Neural progenitor cell (in vitro differentiated cells): ENCODE measurements around the gene MSX2. TPM values are rescaled to one million over a fixed set of nuclear protein-coding genes. Genes with fewer than 3 reads are reported as not detected.

ENCODE experiments used
- DNase-seq: peaks from one replicate; pipeline ENCODE4 v3.0.0-alpha.2; 2016; ENCODE audit warnings: low spot score
- H2AFZ ChIP-seq: fragments of 200-600 bp; sonication (generic); replicated peaks from 2 replicates; pipeline ENCODE4 v1.6.1; 2016; ENCODE audit warnings: antibody characterized with exemption
- H3F3A ChIP-seq: fragments of 200-600 bp; sonication (generic); 2 replicates; pipeline ENCODE4 v1.6.1; 2016; ENCODE audit warnings: antibody characterized with exemption, low read depth
- H3K27ac ChIP-seq: fragments of 200-600 bp; sonication (generic); 2 replicates; pipeline ENCODE4 v1.5.1; 2016; ENCODE audit warnings: mild to moderate bottlenecking
- H3K27me3 ChIP-seq: fragments of 200-600 bp; sonication (generic); 2 replicates; pipeline ENCODE4 v1.6.1; 2016; ENCODE audit warnings: mild to moderate bottlenecking, moderate library complexity
- H3K36me3 ChIP-seq: fragments of 200-600 bp; sonication (generic); 2 replicates; pipeline ENCODE4 v1.5.1; 2016
- H3K4me1 ChIP-seq: fragments of 200-600 bp; sonication (generic); 2 replicates; pipeline ENCODE4 v1.6.1; 2016; ENCODE audit warnings: mixed run types
- H3K4me2 ChIP-seq: fragments of 200-600 bp; sonication (generic); 2 replicates; pipeline ENCODE4 v1.6.1; 2016
- H3K4me3 ChIP-seq: fragments of 200-600 bp; sonication (generic); 2 replicates; pipeline ENCODE4 v1.5.1; 2016
- H3K79me2 ChIP-seq: fragments of 200-600 bp; sonication (generic); 2 replicates; pipeline ENCODE4 v1.6.1; 2016; ENCODE audit warnings: low read depth
- H3K9ac ChIP-seq: fragments of 200-600 bp; sonication (generic); 2 replicates; pipeline ENCODE4 v1.6.1; 2016
- H3K9me3 ChIP-seq: fragments of 200-600 bp; sonication (generic); 2 replicates; pipeline ENCODE4 v1.5.1; 2016; ENCODE audit warnings: low read depth
- H4K20me1 ChIP-seq: fragments of 200-600 bp; sonication (generic); 2 replicates; pipeline ENCODE4 v1.6.1; 2016; ENCODE audit warnings: low read depth
- H3K27ac Mint-ChIP-seq: 3 replicates; pipeline ENCODE4 v1.8.0; 2021; ENCODE audit warnings: mixed read lengths
- H3K27me3 Mint-ChIP-seq: 2 replicates; pipeline ENCODE4 v1.8.0; 2022; ENCODE audit warnings: low read depth, mild to moderate bottlenecking, inconsistent platforms, moderate library complexity, mixed read lengths; ENCODE audit not compliant: insufficient read depth
- H3K36me3 Mint-ChIP-seq: 3 replicates; pipeline ENCODE4 v1.8.0; 2021; ENCODE audit warnings: mixed read lengths
- H3K4me1 Mint-ChIP-seq: 3 replicates; pipeline ENCODE4 v1.8.0; 2021; ENCODE audit warnings: mixed read lengths
- H3K4me3 Mint-ChIP-seq: 3 replicates; pipeline ENCODE4 v1.8.0; 2021; ENCODE audit warnings: mild to moderate bottlenecking, moderate library complexity, mixed read lengths
- H3K9me3 Mint-ChIP-seq: 3 replicates; pipeline ENCODE4 v1.8.0; 2020; ENCODE audit warnings: mixed read lengths
- CTCF ChIP-seq: fragments of 200-600 bp; sonication (generic); IDR thresholded peaks from 2 replicates; pipeline ENCODE4 v1.5.1; 2017; ENCODE audit warnings: antibody characterized with exemption, mild to moderate bottlenecking
- EZH2 ChIP-seq: fragments of 200-600 bp; sonication (generic); IDR thresholded peaks from 2 replicates; pipeline ENCODE4 v1.6.1; 2017; ENCODE audit warnings: antibody characterized with exemption, mild to moderate bottlenecking, moderate library complexity
- EZH2phosphoT487 ChIP-seq: fragments of 200-600 bp; sonication (generic); IDR thresholded peaks from 2 replicates; pipeline ENCODE4 v1.6.1; 2017; ENCODE audit warnings: antibody characterized with exemption
- total RNA-seq: library from RNA; depleted of rRNA; stranded (reverse); fragments of >200 nt; gene quantifications from 2 replicates; pipeline ENCODE4 v1.2.3, GENCODE V29; 2015; ENCODE audit warnings: low replicate concordance

The MSX2 gene
- total RNA-seq, 1 donor from 2014 or later = 0.30 TPM

GRCh38 chr5:174715804-174716203, 8.6 kb upstream of the MSX2 start:
- Mint-ChIP-seq H3K27me3 (peaks cover 23% of the 10 kb centered on the region), H3K4me3 (no peak overlapping the region), H3K27ac (no peak overlapping the region), H3K9me3 (no peaks in the 10 kb centered on the region), H3K36me3 (no peaks in the 10 kb centered on the region), H3K4me1 (peaks cover 53% of the 10 kb centered on the region)
- Histone ChIP-seq H3K4me1 (peaks cover 24% of the 10 kb centered on the region), H3K4me2 (no peak overlapping the region), H2AFZ (no peak overlapping the region), H3K9me3 (no peaks in the 10 kb centered on the region), H3K9ac (no peak overlapping the region), H3K36me3 (no peaks in the 10 kb centered on the region), H3K4me3 (no peak overlapping the region), H4K20me1 (peaks cover 6% of the 10 kb centered on the region), H3K27ac (no peak overlapping the region), H3F3A (peaks cover 22% of the 10 kb centered on the region), H3K79me2 (no peaks in the 10 kb centered on the region), H3K27me3 (peaks cover 62% of the 10 kb centered on the region)
- DNase-seq = no peak
- TF ChIP-seq CTCF (no peak), EZH2phosphoT487 (no peak), EZH2 (no peak)

- H3K9me3 Mint-ChIP-seq = no peaks in the 10 kb centered on the region
- H3K27ac Mint-ChIP-seq = no peak overlapping the region
- Histone ChIP-seq H3F3A (peaks cover 32% of the 10 kb centered on the region), H2AFZ (no peak overlapping the region), H3K36me3 (no peaks in the 10 kb centered on the region), H3K4me3 (no peak overlapping the region), H3K4me1 (peaks cover 31% of the 10 kb centered on the region), H3K79me2 (no peaks in the 10 kb centered on the region), H4K20me1 (peaks cover 24% of the 10 kb centered on the region), H3K9me3 (no peaks in the 10 kb centered on the region), H3K27ac (no peak overlapping the region), H3K9ac (no peak overlapping the region), H3K27me3 (peaks cover 82% of the 10 kb centered on the region), H3K4me2 (no peak overlapping the region)
- no peak overlapping the region for H3K4me3 Mint-ChIP-seq
- H3K27me3 Mint-ChIP-seq = peaks cover 34% of the 10 kb centered on the region
- TF ChIP-seq EZH2 (no peak), EZH2phosphoT487 (no peak), CTCF (no peak)
- no peak for DNase-seq
- no peaks in the 10 kb centered on the region for H3K36me3 Mint-ChIP-seq
- H3K4me1 Mint-ChIP-seq = peaks cover 70% of the 10 kb centered on the region
Observed at GRCh38 chr5:174717826-174718455, 6.4 kb upstream of the MSX2 start.

- peaks cover 43% of the 10 kb centered on the region for H3K27me3 Mint-ChIP-seq
Observed at GRCh38 chr5:174718880-174719610, 5.3 kb upstream of the MSX2 start.

More at GRCh38 chr5:174718880-174719610, 5.3 kb upstream of the MSX2 start:
- H3K27ac Mint-ChIP-seq = no peak overlapping the region
- peaks cover 41% of the 10 kb centered on the region for H3K4me1 ChIP-seq
- H3K27me3 ChIP-seq = peaks cover 93% of the 10 kb centered on the region
- no peaks in the 10 kb centered on the region for H3K9me3 Mint-ChIP-seq
- no peaks in the 10 kb centered on the region for H3K36me3 Mint-ChIP-seq
- no peak overlapping the region for H3K9ac ChIP-seq
- no peak overlapping the region for H3K4me3 ChIP-seq
- H3K9me3 ChIP-seq = no peaks in the 10 kb centered on the region
- H3K36me3 ChIP-seq = no peaks in the 10 kb centered on the region
- H3K79me2 ChIP-seq = no peaks in the 10 kb centered on the region
- H3K4me3 Mint-ChIP-seq = no peak overlapping the region
- TF ChIP-seq EZH2phosphoT487 (no peak), CTCF (no peak), EZH2 (no peak)
- H3K4me2 ChIP-seq = no peak overlapping the region
- no peak overlapping the region for H2AFZ ChIP-seq
- peaks cover 34% of the 10 kb centered on the region for H4K20me1 ChIP-seq
- peaks cover 43% of the 10 kb centered on the region for H3F3A ChIP-seq
- H3K4me1 Mint-ChIP-seq = peaks cover 80% of the 10 kb centered on the region
- H3K27ac ChIP-seq = no peak overlapping the region
- DNase-seq = no peak
